NT2/D1 (cell line): ENCODE measurements around the gene STX8.

Experiments used
- DNase-seq: peaks from one replicate; pipeline ENCODE4 v3.0.0-alpha.2; 2011; ENCODE audit warnings: low read depth, low spot score
- H3K27me3 ChIP-seq: 2 replicates; pipeline ENCODE4 v1.6.0; 2011; ENCODE audit warnings: mild to moderate bottlenecking; ENCODE audit not compliant: insufficient read length, insufficient read depth
- H3K36me3 ChIP-seq: 2 replicates; pipeline ENCODE4 v1.6.1; 2011; ENCODE audit warnings: mild to moderate bottlenecking, low read length, mixed read lengths; ENCODE audit not compliant: insufficient read depth, insufficient read length
- H3K4me1 ChIP-seq: 2 replicates; pipeline ENCODE4 v1.5.1; 2011; ENCODE audit not compliant: insufficient read depth, insufficient read length
- H3K4me3 ChIP-seq: 2 replicates; pipeline ENCODE4 v1.5.1; 2011; ENCODE audit warnings: low read depth; ENCODE audit not compliant: insufficient read length
- H3K9ac ChIP-seq: 2 replicates; pipeline ENCODE4 v1.6.0; 2011; ENCODE audit warnings: low read depth; ENCODE audit not compliant: insufficient read length
- H3K9me3 ChIP-seq: 2 replicates; pipeline ENCODE4 v1.5.1; 2011; ENCODE audit warnings: mild to moderate bottlenecking, low read length; ENCODE audit not compliant: insufficient read depth
- SUZ12 ChIP-seq: IDR thresholded peaks from 2 replicates; pipeline ENCODE4 v1.6.1; 2011; ENCODE audit not compliant: insufficient read length, insufficient read depth; ENCODE audit errors: extremely low read depth
- YY1 ChIP-seq: IDR thresholded peaks from 2 replicates; pipeline ENCODE4 v1.6.1; 2011; ENCODE audit not compliant: insufficient read length, insufficient read depth
- ZNF274 ChIP-seq: IDR thresholded peaks from 2 replicates; pipeline ENCODE4 v1.6.1; 2011; ENCODE audit warnings: mild to moderate bottlenecking, low read depth, low read length

The STX8 gene

GRCh38 chr17:9536061-9536460 is 39.6 kb downstream of the STX8 start:
- Histone ChIP-seq H3K4me1 (no peaks in the 10 kb centered on the region), H3K4me3 (no peak overlapping the region), H3K9me3 (no peaks in the 10 kb centered on the region), H3K9ac (no peak overlapping the region), H3K27me3 (no peaks in the 10 kb centered on the region), H3K36me3 (peaks cover 6% of the 10 kb centered on the region)
- DNase-seq = no peak
- TF ChIP-seq YY1 = no peak
- no peak for TF ChIP-seq SUZ12
- TF ChIP-seq ZNF274 = no peak

- Histone ChIP-seq H3K27me3 (no peaks in the 10 kb centered on the region), H3K36me3 (no peaks in the 10 kb centered on the region), H3K4me3 (no peak overlapping the region), H3K9ac (no peak overlapping the region), H3K4me1 (no peaks in the 10 kb centered on the region), H3K9me3 (no peaks in the 10 kb centered on the region)
- DNase-seq = no peak
- TF ChIP-seq SUZ12 (no peak), YY1 (no peak), ZNF274 (no peak)
These were observed 42.2 kb downstream of the STX8 start for GRCh38 chr17:9533441-9533840.

- no peak overlapping the region for H3K4me3 ChIP-seq
- H3K9ac ChIP-seq = no peak overlapping the region
- H3K27me3 ChIP-seq = no peaks in the 10 kb centered on the region
- H3K4me1 ChIP-seq = no peaks in the 10 kb centered on the region
- no peaks in the 10 kb centered on the region for H3K36me3 ChIP-seq
- no peak for DNase-seq
- H3K9me3 ChIP-seq = no peaks in the 10 kb centered on the region
- TF ChIP-seq SUZ12 (no peak), ZNF274 (no peak), YY1 (no peak)
These were observed 42.9 kb downstream of the STX8 start for GRCh38 chr17:9532715-9533114.

GRCh38 chr17:9531034-9531433 is 44.6 kb downstream of the STX8 start:
- Histone ChIP-seq H3K4me3 (no peak overlapping the region), H3K9ac (no peak overlapping the region), H3K4me1 (no peaks in the 10 kb centered on the region), H3K9me3 (no peaks in the 10 kb centered on the region), H3K27me3 (no peaks in the 10 kb centered on the region), H3K36me3 (no peaks in the 10 kb centered on the region)
- no peak for TF ChIP-seq SUZ12
- no peak for TF ChIP-seq ZNF274
- TF ChIP-seq YY1 = no peak
- DNase-seq = no peak

- Histone ChIP-seq H3K4me1 (no peaks in the 10 kb centered on the region), H3K4me3 (no peak overlapping the region), H3K9me3 (no peaks in the 10 kb centered on the region), H3K9ac (no peak overlapping the region), H3K27me3 (no peaks in the 10 kb centered on the region), H3K36me3 (no peaks in the 10 kb centered on the region)
- TF ChIP-seq ZNF274 (no peak), YY1 (no peak), SUZ12 (no peak)
- no peak for DNase-seq
These were observed 46.5 kb downstream of the STX8 start for GRCh38 chr17:9529033-9529700.

GRCh38 chr17:9527788-9528187 is 47.8 kb downstream of the STX8 start:
- Histone ChIP-seq H3K9me3 (no peaks in the 10 kb centered on the region), H3K4me1 (no peaks in the 10 kb centered on the region), H3K4me3 (no peak overlapping the region), H3K9ac (no peak overlapping the region), H3K36me3 (no peaks in the 10 kb centered on the region), H3K27me3 (no peaks in the 10 kb centered on the region)
- no peak for DNase-seq
- no peak for TF ChIP-seq ZNF274
- no peak for TF ChIP-seq SUZ12
- no peak for TF ChIP-seq YY1

GRCh38 chr17:9522074-9522473 is 53.5 kb downstream of the STX8 start:
- no peak for DNase-seq

More at GRCh38 chr17:9522074-9522473, 53.5 kb downstream of the STX8 start:
- Histone ChIP-seq H3K27me3 (no peaks in the 10 kb centered on the region), H3K4me1 (no peaks in the 10 kb centered on the region), H3K4me3 (no peak overlapping the region), H3K9me3 (no peaks in the 10 kb centered on the region), H3K9ac (no peak overlapping the region), H3K36me3 (no peaks in the 10 kb centered on the region)
- TF ChIP-seq ZNF274 = no peak
- TF ChIP-seq YY1 = no peak
- TF ChIP-seq SUZ12 = no peak
